ENCODE data around the gene POLE.

Gene POLE

GRCh38 chr12:132610051-132610759 lies 76.9 kb downstream of the POLE start, which contains the start of gene LRCOL1:
LRCOL1 (minus strand) TSS chr12:132610582; CDS start chr12:132606251, 4,331 bp downstream.
- no peak within 1 kb of the TSS for H3K4me3 ChIP-seq (ENCODE audit: control insufficient read depth, low read depth, low read length)
- no peak for TF ChIP-seq CTCF (conservative IDR thresholded peaks at IDR 0.05; ENCODE audit: control insufficient read depth, insufficient read depth, low read depth, low read length)
- peak; percentile 92 for DNase-seq (ENCODE audit: low read depth)

- TF ChIP-seq CTCF (conservative IDR thresholded peaks at IDR 0.05; ENCODE audit: control insufficient read depth, insufficient read depth, low read depth, low read length), result no peak
- H3K4me3 ChIP-seq (ENCODE audit: control insufficient read depth, low read depth, low read length), result no peak overlapping the region
- no peak for DNase-seq (ENCODE audit: low read depth)
These were observed 78.6 kb downstream of the POLE start for GRCh38 chr12:132608231-132609171.

GRCh38 chr12:132606927-132607326 lies 80.2 kb downstream of the POLE start:
- H3K4me3 ChIP-seq (ENCODE audit: control insufficient read depth, low read depth, low read length), result no peak overlapping the region
- no peak for TF ChIP-seq CTCF (conservative IDR thresholded peaks at IDR 0.05; ENCODE audit: control insufficient read depth, insufficient read depth, low read depth, low read length)

GRCh38 chr12:132606466-132606865 lies 80.7 kb downstream of the POLE start:
- no peak for DNase-seq (ENCODE audit: low read depth)
- H3K4me3 ChIP-seq (ENCODE audit: control insufficient read depth, low read depth, low read length), result no peak overlapping the region
- TF ChIP-seq CTCF (conservative IDR thresholded peaks at IDR 0.05; ENCODE audit: control insufficient read depth, insufficient read depth, low read depth, low read length), result no peak

More at GRCh38 chr12:132606927-132607326, 80.2 kb downstream of the POLE start:
- DNase-seq (ENCODE audit: low read depth), result no peak

- no peak for TF ChIP-seq CTCF (conservative IDR thresholded peaks at IDR 0.05; ENCODE audit: control insufficient read depth, insufficient read depth, low read depth, low read length)
- no peak for DNase-seq (ENCODE audit: low read depth)
- no peak overlapping the region for H3K4me3 ChIP-seq (ENCODE audit: control insufficient read depth, low read depth, low read length)
These were observed 81.2 kb downstream of the POLE start for GRCh38 chr12:132605892-132606291.

- no peak for DNase-seq (ENCODE audit: low read depth)
- TF ChIP-seq CTCF (conservative IDR thresholded peaks at IDR 0.05; ENCODE audit: control insufficient read depth, insufficient read depth, low read depth, low read length), result no peak
- H3K4me3 ChIP-seq (ENCODE audit: control insufficient read depth, low read depth, low read length), result no peak overlapping the region
These were observed 82.3 kb downstream of the POLE start for GRCh38 chr12:132604668-132605441.

Measured in fibroblast of mammary gland (primary cell).